HepG2 (cell line): Measurements from ENCODE around the gene CORO1C. TPM values are rescaled to one million over a fixed set of nuclear protein-coding genes. Genes with fewer than 3 reads are reported as not detected.
A peak's percentile ranks its signal among the peaks of the same experiment; 100 is the strongest.

Experiments
- AKAP8 ChIP-seq: sonication (generic); formaldehyde crosslinking; IDR thresholded peaks from 2 replicates; pipeline ENCODE4 v1.5.1; 2020; ENCODE audit warnings: mild to moderate bottlenecking, missing genetic modification reagents
- ARNT ChIP-seq: fragments of 450-650 bp; IDR thresholded peaks from 2 replicates; pipeline ENCODE4 v1.6.1; 2017
- ATF6 ChIP-seq: sonication (generic); formaldehyde crosslinking; conservative IDR thresholded peaks from 2 replicates; pipeline ENCODE4 v1.4.0; 2020; ENCODE audit warnings: missing genetic modification reagents
- CSRNP1 ChIP-seq: sonication (generic); formaldehyde crosslinking; IDR thresholded peaks from 2 replicates; pipeline ENCODE4 v1.8.1; 2023; ENCODE audit warnings: mild to moderate bottlenecking, missing genetic modification reagents
- ESRRA ChIP-seq: sonication (generic); formaldehyde crosslinking; IDR thresholded peaks from 2 replicates; pipeline ENCODE4 v1.5.1; 2020; ENCODE audit warnings: mild to moderate bottlenecking, low read depth, missing genetic modification reagents
- MED8 ChIP-seq: sonication (generic); formaldehyde crosslinking; IDR thresholded peaks from 2 replicates; pipeline ENCODE4 v1.8.1; 2023; ENCODE audit warnings: mild to moderate bottlenecking, missing genetic modification reagents; ENCODE audit not compliant: insufficient replicate concordance
- NR1H2 ChIP-seq: sonication (generic); formaldehyde crosslinking; IDR thresholded peaks from 2 replicates; pipeline ENCODE4 v1.8.1; 2022; ENCODE audit warnings: low read depth, missing genetic modification reagents, borderline replicate concordance
- PATZ1 ChIP-seq: sonication (generic); formaldehyde crosslinking; IDR thresholded peaks from 2 replicates; pipeline ENCODE4 v1.4.0; 2020; ENCODE audit warnings: missing genetic modification reagents
- PRDM15 ChIP-seq: sonication (generic); formaldehyde crosslinking; IDR thresholded peaks from 2 replicates; pipeline ENCODE4 v1.4.0; 2020; ENCODE audit warnings: missing genetic modification reagents
- ZNF160 ChIP-seq: sonication (generic); formaldehyde crosslinking; IDR thresholded peaks from 2 replicates; pipeline ENCODE4 v1.8.0; 2022; ENCODE audit warnings: mild to moderate bottlenecking, inconsistent platforms, missing genetic modification reagents
- ZNF224 ChIP-seq: sonication (generic); formaldehyde crosslinking; IDR thresholded peaks from 2 replicates; pipeline ENCODE4 v1.5.0; 2020; ENCODE audit warnings: mild to moderate bottlenecking, missing genetic modification reagents
- ZNF24 ChIP-seq: fragments of 450-650 bp; IDR thresholded peaks from 2 replicates; pipeline ENCODE4 v1.6.1; 2017; ENCODE audit warnings: antibody characterized with exemption, mild to moderate bottlenecking
- ZNF577 ChIP-seq: sonication (generic); formaldehyde crosslinking; IDR thresholded peaks from 2 replicates; pipeline ENCODE4 v1.4.0; 2020; ENCODE audit warnings: mild to moderate bottlenecking, low read depth, missing genetic modification reagents, borderline replicate concordance
- ZNF879 ChIP-seq: sonication (generic); formaldehyde crosslinking; IDR thresholded peaks from 2 replicates; pipeline ENCODE4 v1.8.1; 2023; ENCODE audit warnings: missing genetic modification reagents
- polyA plus RNA-seq, 8 experiments: library from polyadenylated mRNA; depleted of rRNA in 3 of 8; stranded (reverse) in 7 of 8; unstranded in 1 of 8; fragments of >200 nt; fragmentation: Illumina TruSeq in 4 of 8; extraction: Trizol in 4 of 8; gene quantifications; 2 replicates each; pipeline versions ENCODE4 v1.2.1 to v1.2.3, GENCODE V29; 2011 to 2016; ENCODE audit warnings: low read depth in 4 of 8, missing spikeins in 1 of 8, mixed read lengths in 1 of 8; ENCODE audit not compliant: insufficient read depth in 1 of 8
- total RNA-seq, 5 experiments: library from RNA; depleted of rRNA; stranded (reverse); fragments of >200 nt; fragmentation: Illumina TruSeq; extraction: Trizol; gene quantifications; 2 replicates each; pipeline ENCODE4 v1.2.3, GENCODE V29; 2016; ENCODE audit warnings: low read depth in 1 of 5
- TF ChIP-seq, protein P1 (sequence below): sonication (generic); formaldehyde crosslinking; IDR thresholded peaks from 2 replicates; pipeline ENCODE4 v1.4.0; 2020; ENCODE audit warnings: missing genetic modification reagents

CORO1C gene
- total and polyA plus RNA-seq, 2 of the 13 experiments (the other 11 are each of a cell fraction or from before 2014, with no cell fraction given), result 73.7 to 131 TPM

GRCh38 chr12:108731105-108731865 is at the start of gene CORO1C (continued):
- peak; percentile 84 for TF ChIP-seq PATZ1 (CRISPR knock-in tag)
- TF ChIP-seq CSRNP1 (CRISPR knock-in tag), result no peak
- TF ChIP-seq ZNF577, result no peak
- TF ChIP-seq ZNF24, result no peak
- TF ChIP-seq ESRRA (CRISPR knock-in tag), result peak; percentile 23
- 0 out of 2 replicates have a peak, but pooled peaks have one; percentile 72 for TF ChIP-seq AKAP8 (CRISPR knock-in tag)
- TF ChIP-seq ATF6, result no peak
- no peak for TF ChIP-seq ZNF160
- TF ChIP-seq ARNT, result no peak
- TF ChIP-seq ZNF879 (CRISPR knock-in tag), result no peak
- TF ChIP-seq, protein P1, sequence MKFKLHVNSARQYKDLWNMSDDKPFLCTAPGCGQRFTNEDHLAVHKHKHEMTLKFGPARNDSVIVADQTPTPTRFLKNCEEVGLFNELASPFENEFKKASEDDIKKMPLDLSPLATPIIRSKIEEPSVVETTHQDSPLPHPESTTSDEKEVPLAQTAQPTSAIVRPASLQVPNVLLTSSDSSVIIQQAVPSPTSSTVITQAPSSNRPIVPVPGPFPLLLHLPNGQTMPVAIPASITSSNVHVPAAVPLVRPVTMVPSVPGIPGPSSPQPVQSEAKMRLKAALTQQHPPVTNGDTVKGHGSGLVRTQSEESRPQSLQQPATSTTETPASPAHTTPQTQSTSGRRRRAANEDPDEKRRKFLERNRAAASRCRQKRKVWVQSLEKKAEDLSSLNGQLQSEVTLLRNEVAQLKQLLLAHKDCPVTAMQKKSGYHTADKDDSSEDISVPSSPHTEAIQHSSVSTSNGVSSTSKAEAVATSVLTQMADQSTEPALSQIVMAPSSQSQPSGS (CRISPR knock-in tag), result peak; percentile 61; the same call in 1 of the 2 replicates
- no peak; the same call in 1 of the 2 replicates for TF ChIP-seq ZNF224 (CRISPR knock-in tag)
- peak; percentile 90 for TF ChIP-seq NR1H2
- no peak for TF ChIP-seq PRDM15 (CRISPR knock-in tag)
- no peak for TF ChIP-seq MED8 (CRISPR knock-in tag)
